HG03159 (cell line): Measurements from ENCODE around the gene GRAMD1A.

Experiments
- ATAC-seq: cut with Tn5 transposase; IDR thresholded peaks from one replicate; pipeline ENCODE4 v1.9.1; 2021; ENCODE audit warnings: mild to moderate bottlenecking, moderate library complexity; ENCODE audit not compliant: unreplicated experiment

The GRAMD1A gene

GRCh38 chr19:35069696-35070095, 69.6 kb downstream of the GRAMD1A start:
- no peak for ATAC-seq

- ATAC-seq = no peak
Measured at GRCh38 chr19:35070471-35070870, 70.3 kb downstream of the GRAMD1A start.

- ATAC-seq = no peak
Measured at GRCh38 chr19:35073516-35073915, 73.4 kb downstream of the GRAMD1A start.

- ATAC-seq = no peak
Measured at GRCh38 chr19:35073941-35074340, 73.8 kb downstream of the GRAMD1A start.

- no peak for ATAC-seq
Measured at GRCh38 chr19:35074426-35075201, 74.5 kb downstream of the GRAMD1A start.

- no peak for ATAC-seq
Measured at GRCh38 chr19:35075202-35076025, 75.3 kb downstream of the GRAMD1A start.

GRCh38 chr19:35076026-35076370, 75.9 kb downstream of the GRAMD1A start:
- no peak for ATAC-seq
